HepG2 (cell line): Measurements from ENCODE around the gene TAF6. TPM values are rescaled to one million over a fixed set of nuclear protein-coding genes. Genes with fewer than 3 reads are reported as not detected.

Experiments used
- CC2D1A ChIP-seq: sonication (generic); formaldehyde crosslinking; IDR thresholded peaks from 2 replicates; pipeline ENCODE4 v1.8.1; 2023; ENCODE audit warnings: mild to moderate bottlenecking, missing genetic modification reagents
- DNMT1 ChIP-seq: sonication (generic); formaldehyde crosslinking; IDR thresholded peaks from 2 replicates; pipeline ENCODE4 v1.5.1; 2020; ENCODE audit warnings: mild to moderate bottlenecking, missing genetic modification reagents
- KDM1A ChIP-seq: IDR thresholded peaks from 2 replicates; pipeline ENCODE4 v1.6.1; 2016; ENCODE audit warnings: missing compliant biosample characterization
- KMT2A ChIP-seq: sonication (generic); formaldehyde crosslinking; IDR thresholded peaks from 2 replicates; pipeline ENCODE4 v1.4.0; 2020; ENCODE audit warnings: missing genetic modification reagents
- MAFF ChIP-seq: IDR thresholded peaks from 2 replicates; pipeline ENCODE4 v1.6.1; 2011; ENCODE audit warnings: low read depth, low read length, improper control_type of control experiment
- NR2F1 ChIP-seq, 2 experiments: fragments of 450-650 bp in 1 of 2; formaldehyde crosslinking in 1 of 2; IDR thresholded peaks; 2 replicates each; pipeline versions ENCODE4 v1.5.0 to v1.6.1; 2016 to 2020; ENCODE audit warnings: mild to moderate bottlenecking in 1 of 2, missing compliant biosample characterization in 1 of 2, missing genetic modification reagents in 1 of 2, moderate library complexity in 1 of 2
- POLR2A ChIP-seq, 2 experiments: IDR thresholded peaks; 2 replicates each; pipeline ENCODE4 v1.6.1; 2011; ENCODE audit warnings: low read depth in 2 of 2, low read length in 2 of 2, mild to moderate bottlenecking in 1 of 2, moderate library complexity in 1 of 2; ENCODE audit not compliant: insufficient read depth in 1 of 2
- RBM22 ChIP-seq: fragments of 200-400 bp; formaldehyde crosslinking; optimal IDR thresholded peaks from 2 replicates; pipeline ENCODE3; 2017; ENCODE audit warnings: mild to moderate bottlenecking, low read length, moderate library complexity
- RFX3 ChIP-seq: IDR thresholded peaks from 2 replicates; pipeline ENCODE4 v1.6.1; 2016; ENCODE audit warnings: missing biosample characterization, missing genetic modification reagents
- SMYD3 ChIP-seq: sonication (generic); formaldehyde crosslinking; IDR thresholded peaks from 2 replicates; pipeline ENCODE4 v1.8.1; 2023; ENCODE audit warnings: mild to moderate bottlenecking, missing genetic modification reagents
- YEATS4 ChIP-seq: sonication (generic); formaldehyde crosslinking; IDR thresholded peaks from 2 replicates; pipeline ENCODE4 v1.4.0; 2020; ENCODE audit warnings: missing genetic modification reagents, borderline replicate concordance
- ZBTB25 ChIP-seq: IDR thresholded peaks from 2 replicates; pipeline ENCODE4 v1.6.1; 2018; ENCODE audit warnings: missing genetic modification reagents
- ZBTB38 ChIP-seq: sonication (generic); formaldehyde crosslinking; IDR thresholded peaks from 2 replicates; pipeline ENCODE4 v1.5.1; 2020; ENCODE audit warnings: mild to moderate bottlenecking, missing genetic modification reagents
- ZBTB8A ChIP-seq: sonication (generic); formaldehyde crosslinking; IDR thresholded peaks from 2 replicates; pipeline ENCODE4 v1.4.0; 2020; ENCODE audit warnings: mild to moderate bottlenecking, low read depth, missing genetic modification reagents, borderline replicate concordance
- ZNF138 ChIP-seq: sonication (generic); formaldehyde crosslinking; IDR thresholded peaks from 2 replicates; pipeline ENCODE4 v1.5.0; 2020; ENCODE audit warnings: mild to moderate bottlenecking, low read depth, missing genetic modification reagents
- ZNF260 ChIP-seq: sonication (generic); formaldehyde crosslinking; IDR thresholded peaks from 2 replicates; pipeline ENCODE4 v1.4.0; 2020; ENCODE audit warnings: missing genetic modification reagents, low read depth, mild to moderate bottlenecking, borderline replicate concordance
- ZNF563 ChIP-seq: sonication (generic); formaldehyde crosslinking; IDR thresholded peaks from 2 replicates; pipeline ENCODE4 v1.8.0; 2022; ENCODE audit warnings: mild to moderate bottlenecking, moderate library complexity, missing genetic modification reagents
- ZNF589 ChIP-seq: sonication (generic); formaldehyde crosslinking; conservative IDR thresholded peaks from 2 replicates; pipeline ENCODE4 v1.8.0; 2022; ENCODE audit warnings: mild to moderate bottlenecking, moderate library complexity, missing genetic modification reagents
- ZNF672 ChIP-seq: sonication (generic); formaldehyde crosslinking; IDR thresholded peaks from 2 replicates; pipeline ENCODE4 v1.8.1; 2022; ENCODE audit warnings: missing genetic modification reagents
- ZNF784 ChIP-seq: sonication (generic); formaldehyde crosslinking; IDR thresholded peaks from 2 replicates; pipeline ENCODE4 v1.5.1; 2020; ENCODE audit warnings: missing genetic modification reagents, mild to moderate bottlenecking, borderline replicate concordance
- ZSCAN31 ChIP-seq: sonication (generic); formaldehyde crosslinking; IDR thresholded peaks from 2 replicates; pipeline ENCODE4 v1.5.0; 2020; ENCODE audit warnings: low read depth, mild to moderate bottlenecking, missing genetic modification reagents
- polyA plus RNA-seq, 8 experiments: library from polyadenylated mRNA; depleted of rRNA in 3 of 8; stranded (reverse) in 7 of 8; unstranded in 1 of 8; fragments of >200 nt; fragmentation: Illumina TruSeq in 4 of 8; extraction: Trizol in 4 of 8; gene quantifications; 2 replicates each; pipeline versions ENCODE4 v1.2.1 to v1.2.3, GENCODE V29; 2011 to 2016; ENCODE audit warnings: low read depth in 4 of 8, missing spikeins in 1 of 8, mixed read lengths in 1 of 8; ENCODE audit not compliant: insufficient read depth in 1 of 8
- total RNA-seq, 5 experiments: library from RNA; depleted of rRNA; stranded (reverse); fragments of >200 nt; fragmentation: Illumina TruSeq; extraction: Trizol; gene quantifications; 2 replicates each; pipeline ENCODE4 v1.2.3, GENCODE V29; 2016; ENCODE audit warnings: low read depth in 1 of 5
- TF ChIP-seq, protein P1 (sequence below): sonication (generic); formaldehyde crosslinking; IDR thresholded peaks from 2 replicates; pipeline ENCODE4 v1.5.0; 2020; ENCODE audit warnings: missing genetic modification reagents, mild to moderate bottlenecking, borderline replicate concordance
- TF ChIP-seq, protein P2 (sequence below): sonication (generic); formaldehyde crosslinking; IDR thresholded peaks from 2 replicates; pipeline ENCODE4 v1.5.1; 2020; ENCODE audit warnings: mild to moderate bottlenecking, missing genetic modification reagents
- TF ChIP-seq, protein P3 (sequence below): sonication (generic); formaldehyde crosslinking; IDR thresholded peaks from 2 replicates; pipeline ENCODE4 v1.8.0; 2022; ENCODE audit warnings: mild to moderate bottlenecking, missing genetic modification reagents, moderate library complexity
- TF ChIP-seq, protein P4 (sequence below): sonication (generic); formaldehyde crosslinking; IDR thresholded peaks from 2 replicates; pipeline ENCODE4 v1.8.1; 2023; ENCODE audit warnings: mild to moderate bottlenecking, missing genetic modification reagents, borderline replicate concordance

TAF6 gene
- total and polyA plus RNA-seq, 2 of the 13 experiments (the other 11 are each of a cell fraction or from before 2014, with no cell fraction given), result 12.9 to 18.8 TPM

- TF ChIP-seq MAFF, result peak; percentile 99
- peak; percentile 92 for TF ChIP-seq KMT2A (CRISPR knock-in tag)
- TF ChIP-seq ZNF672, result no peak
- peak; percentile 89 for TF ChIP-seq ZNF138 (CRISPR knock-in tag)
- TF ChIP-seq, protein P1, sequence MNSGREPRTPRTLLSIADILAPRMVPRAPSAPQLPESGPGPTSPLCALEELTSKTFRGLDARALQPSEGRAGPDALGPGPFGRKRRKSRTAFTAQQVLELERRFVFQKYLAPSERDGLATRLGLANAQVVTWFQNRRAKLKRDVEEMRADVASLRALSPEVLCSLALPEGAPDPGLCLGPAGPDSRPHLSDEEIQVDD (CRISPR knock-in tag), result no peak
- TF ChIP-seq ZNF784 (CRISPR knock-in tag), result peak; percentile 45; the same call in 1 of the 2 replicates
- peak; percentile 91 for TF ChIP-seq ZNF589 (CRISPR knock-in tag)
- no peak for TF ChIP-seq CC2D1A (CRISPR knock-in tag)
- TF ChIP-seq, protein P2, sequence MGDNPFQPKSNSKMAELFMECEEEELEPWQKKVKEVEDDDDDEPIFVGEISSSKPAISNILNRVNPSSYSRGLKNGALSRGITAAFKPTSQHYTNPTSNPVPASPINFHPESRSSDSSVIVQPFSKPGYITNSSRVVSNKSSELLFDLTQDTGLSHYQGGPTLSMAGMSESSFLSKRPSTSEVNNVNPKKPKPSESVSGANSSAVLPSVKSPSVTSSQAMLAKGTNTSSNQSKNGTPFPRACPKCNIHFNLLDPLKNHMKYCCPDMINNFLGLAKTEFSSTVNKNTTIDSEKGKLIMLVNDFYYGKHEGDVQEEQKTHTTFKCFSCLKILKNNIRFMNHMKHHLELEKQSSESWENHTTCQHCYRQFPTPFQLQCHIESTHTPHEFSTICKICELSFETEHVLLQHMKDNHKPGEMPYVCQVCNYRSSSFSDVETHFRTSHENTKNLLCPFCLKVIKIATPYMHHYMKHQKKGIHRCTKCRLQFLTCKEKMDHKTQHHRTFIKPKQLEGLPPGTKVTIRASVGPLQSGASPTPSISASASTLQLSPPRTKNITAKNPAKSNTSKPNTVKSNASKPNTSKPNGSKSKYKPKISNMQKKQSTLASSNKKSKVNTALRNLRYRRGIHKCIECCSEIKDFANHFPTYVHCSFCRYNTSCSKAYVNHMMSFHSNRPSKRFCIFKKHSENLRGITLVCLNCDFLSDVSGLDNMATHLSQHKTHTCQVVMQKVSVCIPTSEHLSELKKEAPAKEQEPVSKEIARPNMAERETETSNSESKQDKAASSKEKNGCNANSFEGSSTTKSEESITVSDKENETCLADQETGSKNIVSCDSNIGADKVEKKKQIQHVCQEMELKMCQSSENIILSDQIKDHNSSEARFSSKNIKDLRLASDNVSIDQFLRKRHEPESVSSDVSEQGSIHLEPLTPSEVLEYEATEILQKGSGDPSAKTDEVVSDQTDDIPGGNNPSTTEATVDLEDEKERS (CRISPR knock-in tag), result peak; percentile 12; the same call in 1 of the 2 replicates
- no peak; the same call in 1 of the 2 replicates for TF ChIP-seq RFX3 (CRISPR knock-in tag)
- no peak for TF ChIP-seq ZNF260 (CRISPR knock-in tag)
- peak; percentile 87; the same call in 1 of the 2 replicates for TF ChIP-seq ZBTB8A (CRISPR knock-in tag)
- peak; percentile 97 for TF ChIP-seq ZBTB25
- TF ChIP-seq, protein P3, sequence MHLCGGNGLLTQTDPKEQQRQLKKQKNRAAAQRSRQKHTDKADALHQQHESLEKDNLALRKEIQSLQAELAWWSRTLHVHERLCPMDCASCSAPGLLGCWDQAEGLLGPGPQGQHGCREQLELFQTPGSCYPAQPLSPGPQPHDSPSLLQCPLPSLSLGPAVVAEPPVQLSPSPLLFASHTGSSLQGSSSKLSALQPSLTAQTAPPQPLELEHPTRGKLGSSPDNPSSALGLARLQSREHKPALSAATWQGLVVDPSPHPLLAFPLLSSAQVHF, result peak; percentile 84; the same call in 1 of the 2 replicates
- TF ChIP-seq DNMT1 (CRISPR knock-in tag), result 0 out of 2 replicates have a peak, but pooled peaks have one; percentile 21
- TF ChIP-seq NR2F1 (CRISPR knock-in tag; IDR thresholded peaks at IDR 0.05), result peak in 1 of 2 experiments; percentile 31; a peak in 1 of 4 replicates
- peak; percentile 98 for TF ChIP-seq ZSCAN31 (CRISPR knock-in tag)
- TF ChIP-seq POLR2A (IDR thresholded peaks at IDR 0.05; ENCODE audit: insufficient read depth in 1 of 2, low read depth in 2 of 2, low read length in 2 of 2), result peak; percentile 87 to 91
- TF ChIP-seq, protein P4, sequence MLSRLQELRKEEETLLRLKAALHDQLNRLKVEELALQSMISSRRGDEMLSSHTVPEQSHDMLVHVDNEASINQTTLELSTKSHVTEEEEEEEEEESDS (CRISPR knock-in tag), result no peak
- peak; percentile 52; the same call in 1 of the 2 replicates for TF ChIP-seq SMYD3 (CRISPR knock-in tag)
- peak; percentile 94 for TF ChIP-seq ZBTB38 (CRISPR knock-in tag)
- no peak for TF ChIP-seq RBM22
- TF ChIP-seq ZNF563, result peak; percentile 74
- 0 out of 2 replicates have a peak, but pooled peaks have one; percentile 8 for TF ChIP-seq KDM1A (CRISPR knock-in tag)
- peak; percentile 95 for TF ChIP-seq YEATS4 (CRISPR knock-in tag)
Measured at GRCh38 chr7:100081535-100082102, 37.5 kb downstream of the TAF6 start, which contains the start of gene ZNF3 (continued).
